HG02970 (cell line): ENCODE data around the gene MOK.

Experiments
- ATAC-seq: cut with Tn5 transposase; IDR thresholded peaks from one replicate; pipeline ENCODE4 v1.9.1; 2021; ENCODE audit warnings: mild to moderate bottlenecking, moderate library complexity, moderate number of reproducible peaks; ENCODE audit not compliant: unreplicated experiment, low FRiP score

MOK gene

GRCh38 chr14:102288139-102288538 lies 16.8 kb downstream of the MOK start:
- ATAC-seq: no peak

GRCh38 chr14:102285106-102285505 lies 19.9 kb downstream of the MOK start:
- no peak for ATAC-seq

- no peak for ATAC-seq
These were observed 21.3 kb downstream of the MOK start for GRCh38 chr14:102283631-102284129.

- no peak for ATAC-seq
These were observed 22.1 kb downstream of the MOK start for GRCh38 chr14:102282751-102283465.

- ATAC-seq: no peak
These were observed 24.5 kb downstream of the MOK start for GRCh38 chr14:102280376-102280962.

- no peak for ATAC-seq
These were observed 25.1 kb downstream of the MOK start for GRCh38 chr14:102279688-102280348.

GRCh38 chr14:102279282-102279681 lies 25.7 kb downstream of the MOK start:
- no peak for ATAC-seq

- no peak for ATAC-seq
These were observed 26.4 kb downstream of the MOK start for GRCh38 chr14:102278631-102278935.

GRCh38 chr14:102277874-102278630 lies 26.9 kb downstream of the MOK start:
- no peak for ATAC-seq

GRCh38 chr14:102275866-102276265 lies 29.1 kb downstream of the MOK start:
- no peak for ATAC-seq

GRCh38 chr14:102272392-102272791 lies 32.6 kb downstream of the MOK start:
- no peak for ATAC-seq

- no peak for ATAC-seq
These were observed 40.2 kb downstream of the MOK start for GRCh38 chr14:102264775-102265174.

GRCh38 chr14:102264355-102264754 lies 40.6 kb downstream of the MOK start:
- no peak for ATAC-seq

GRCh38 chr14:102262929-102263462 lies 42.0 kb downstream of the MOK start:
- ATAC-seq: no peak

- no peak for ATAC-seq
These were observed 46.8 kb downstream of the MOK start for GRCh38 chr14:102258136-102258535.

GRCh38 chr14:102256716-102257115 lies 48.2 kb downstream of the MOK start:
- no peak for ATAC-seq

- ATAC-seq: no peak
These were observed 49.4 kb downstream of the MOK start for GRCh38 chr14:102255401-102256190.

GRCh38 chr14:102252834-102253801 lies 51.8 kb downstream of the MOK start:
- no peak for ATAC-seq

- ATAC-seq: no peak
These were observed 53.8 kb downstream of the MOK start for GRCh38 chr14:102251161-102251560.
